Astrocyte (in vitro differentiated cells and primary cell): ENCODE results near the gene ALG14. TPM values are rescaled to one million over a fixed set of nuclear protein-coding genes. Genes with fewer than 3 reads are reported as not detected.
A peak's percentile ranks its signal among the peaks of the same experiment; 100 is the strongest.

Experiments used
- DNase-seq: peaks from one replicate; pipeline ENCODE4 v3.0.0-alpha.2; 2010; ENCODE audit warnings: low read depth
- FAIRE-seq: peaks from 2 replicates; lab custom pipeline; 2011; peaks lifted over from hg19 to GRCh38; lab: Jason Lieb, UNC
- H2AFZ ChIP-seq: 2 replicates; pipeline ENCODE4 v1.6.0; 2012; ENCODE audit warnings: low read depth, low read length, inconsistent platforms
- H3K27ac ChIP-seq: 2 replicates; pipeline ENCODE4 v1.5.1; 2011; ENCODE audit warnings: low read depth, low read length, inconsistent platforms
- H3K27me3 ChIP-seq: 2 replicates; pipeline ENCODE4 v1.6.0; 2011; ENCODE audit warnings: low read length, inconsistent platforms; ENCODE audit not compliant: insufficient read depth
- H3K36me3 ChIP-seq: 2 replicates; pipeline ENCODE4 v1.5.1; 2011; ENCODE audit warnings: low read length, inconsistent platforms; ENCODE audit not compliant: insufficient read depth
- H3K4me1 ChIP-seq: 2 replicates; pipeline ENCODE4 v1.5.1; 2011; ENCODE audit warnings: low read length, inconsistent platforms; ENCODE audit not compliant: insufficient read depth
- H3K4me2 ChIP-seq: 2 replicates; pipeline ENCODE4 v1.6.0; 2012; ENCODE audit warnings: low read length, inconsistent platforms
- H3K4me3 ChIP-seq: 2 replicates; pipeline ENCODE4 v1.5.1; 2011; ENCODE audit warnings: low read depth, mild to moderate bottlenecking, low read length, inconsistent platforms; ENCODE audit not compliant: insufficient read depth
- H3K79me2 ChIP-seq: 2 replicates; pipeline ENCODE4 v1.6.0; 2012; ENCODE audit warnings: mild to moderate bottlenecking, low read length, inconsistent platforms; ENCODE audit not compliant: insufficient read depth
- H3K9ac ChIP-seq: 2 replicates; pipeline ENCODE4 v1.6.0; 2012; ENCODE audit warnings: mild to moderate bottlenecking, low read length, inconsistent platforms
- H3K9me3 ChIP-seq: 2 replicates; pipeline ENCODE4 v1.5.1; 2012; ENCODE audit warnings: low read depth, mild to moderate bottlenecking, low read length, inconsistent platforms; ENCODE audit not compliant: insufficient read depth
- H4K20me1 ChIP-seq: 2 replicates; pipeline ENCODE4 v1.6.0; 2012; ENCODE audit warnings: low read length, inconsistent platforms; ENCODE audit not compliant: insufficient read depth
- H3K27ac Mint-ChIP-seq: one replicate; pipeline ENCODE4 v1.8.0; 2021; ENCODE audit warnings: mild to moderate bottlenecking, mixed read lengths; ENCODE audit not compliant: unreplicated experiment
- H3K27me3 Mint-ChIP-seq: one replicate; pipeline ENCODE4 v1.8.0; 2021; ENCODE audit warnings: low read depth, mixed read lengths; ENCODE audit not compliant: unreplicated experiment
- H3K36me3 Mint-ChIP-seq: one replicate; pipeline ENCODE4 v1.8.0; 2021; ENCODE audit warnings: low read depth, mixed read lengths; ENCODE audit not compliant: unreplicated experiment
- H3K4me1 Mint-ChIP-seq: one replicate; pipeline ENCODE4 v1.8.0; 2021; ENCODE audit warnings: low read depth, mixed read lengths; ENCODE audit not compliant: unreplicated experiment
- H3K4me3 Mint-ChIP-seq: one replicate; pipeline ENCODE4 v1.8.0; 2021; ENCODE audit warnings: mild to moderate bottlenecking, moderate library complexity, mixed read lengths; ENCODE audit not compliant: unreplicated experiment
- H3K9me3 Mint-ChIP-seq: one replicate; pipeline ENCODE4 v1.8.0; 2021; ENCODE audit warnings: mild to moderate bottlenecking, mixed read lengths; ENCODE audit not compliant: unreplicated experiment
- EZH2 ChIP-seq: IDR thresholded peaks from 2 replicates; pipeline ENCODE4 v1.6.1; 2012; ENCODE audit warnings: mild to moderate bottlenecking, low read length, inconsistent platforms; ENCODE audit not compliant: insufficient read depth
- total RNA-seq: library from RNA; stranded (reverse); gene quantifications from 2 replicates; pipeline ENCODE4 v1.2.1, GENCODE V29; 2021
- TF ChIP-seq, protein P1 (sequence below): IDR thresholded peaks from 2 replicates; pipeline ENCODE4 v1.5.1; 2011; ENCODE audit warnings: low read depth, mild to moderate bottlenecking, inconsistent platforms, low read length, moderate library complexity; ENCODE audit not compliant: insufficient read depth

Gene ALG14
- total RNA-seq, 1 donor from 2014 or later = 6.9 TPM

DNA sequence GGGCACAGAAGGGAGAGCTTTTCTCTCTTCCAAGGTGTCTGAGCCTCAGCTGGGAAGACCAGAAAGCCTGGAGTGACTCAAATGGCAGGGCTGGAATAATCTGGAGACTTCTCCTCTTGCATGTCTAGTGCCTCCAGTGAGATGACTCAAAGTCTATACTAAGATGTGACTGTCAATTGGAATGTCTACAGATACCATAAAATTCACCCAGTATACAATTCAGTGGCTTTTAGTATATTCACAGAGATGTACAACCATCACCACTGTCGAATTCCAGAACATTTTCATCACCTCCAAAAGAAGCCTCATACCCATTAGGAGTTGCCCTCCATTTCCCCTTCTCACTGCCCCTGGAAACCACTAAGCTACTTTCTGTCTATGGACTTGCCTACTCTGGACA lies 97.9 kb downstream of the ALG14 start:
- peak overlapping the region; percentile 67 for H3K4me2 ChIP-seq
- no peak overlapping the region for H2AFZ ChIP-seq
- H3K4me1 ChIP-seq = peaks cover 27% of the 10 kb centered on the region
- no peak overlapping the region for H3K4me3 Mint-ChIP-seq
- H3K79me2 ChIP-seq = no peaks in the 10 kb centered on the region
- no peak for TF ChIP-seq EZH2
- TF ChIP-seq, protein P1, sequence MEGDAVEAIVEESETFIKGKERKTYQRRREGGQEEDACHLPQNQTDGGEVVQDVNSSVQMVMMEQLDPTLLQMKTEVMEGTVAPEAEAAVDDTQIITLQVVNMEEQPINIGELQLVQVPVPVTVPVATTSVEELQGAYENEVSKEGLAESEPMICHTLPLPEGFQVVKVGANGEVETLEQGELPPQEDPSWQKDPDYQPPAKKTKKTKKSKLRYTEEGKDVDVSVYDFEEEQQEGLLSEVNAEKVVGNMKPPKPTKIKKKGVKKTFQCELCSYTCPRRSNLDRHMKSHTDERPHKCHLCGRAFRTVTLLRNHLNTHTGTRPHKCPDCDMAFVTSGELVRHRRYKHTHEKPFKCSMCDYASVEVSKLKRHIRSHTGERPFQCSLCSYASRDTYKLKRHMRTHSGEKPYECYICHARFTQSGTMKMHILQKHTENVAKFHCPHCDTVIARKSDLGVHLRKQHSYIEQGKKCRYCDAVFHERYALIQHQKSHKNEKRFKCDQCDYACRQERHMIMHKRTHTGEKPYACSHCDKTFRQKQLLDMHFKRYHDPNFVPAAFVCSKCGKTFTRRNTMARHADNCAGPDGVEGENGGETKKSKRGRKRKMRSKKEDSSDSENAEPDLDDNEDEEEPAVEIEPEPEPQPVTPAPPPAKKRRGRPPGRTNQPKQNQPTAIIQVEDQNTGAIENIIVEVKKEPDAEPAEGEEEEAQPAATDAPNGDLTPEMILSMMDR = no peak
- H3K27me3 Mint-ChIP-seq = no peaks in the 10 kb centered on the region
- H3K27ac ChIP-seq = peak overlapping the region; percentile 93
- H3K4me3 ChIP-seq = no peak overlapping the region
- H3K27ac Mint-ChIP-seq = peak overlapping the region; percentile 76
- peaks cover 40% of the 10 kb centered on the region for H3K4me1 Mint-ChIP-seq
- no peaks in the 10 kb centered on the region for H3K9me3 ChIP-seq
- peak; percentile 96 for FAIRE-seq
- H3K36me3 Mint-ChIP-seq = no peaks in the 10 kb centered on the region
- peak overlapping the region; percentile 70 for H3K9ac ChIP-seq
- peak; percentile 91 for DNase-seq
- H4K20me1 ChIP-seq = no peaks in the 10 kb centered on the region
- no peaks in the 10 kb centered on the region for H3K36me3 ChIP-seq
- no peaks in the 10 kb centered on the region for H3K27me3 ChIP-seq
- peaks cover 5% of the 10 kb centered on the region for H3K9me3 Mint-ChIP-seq

DNA sequence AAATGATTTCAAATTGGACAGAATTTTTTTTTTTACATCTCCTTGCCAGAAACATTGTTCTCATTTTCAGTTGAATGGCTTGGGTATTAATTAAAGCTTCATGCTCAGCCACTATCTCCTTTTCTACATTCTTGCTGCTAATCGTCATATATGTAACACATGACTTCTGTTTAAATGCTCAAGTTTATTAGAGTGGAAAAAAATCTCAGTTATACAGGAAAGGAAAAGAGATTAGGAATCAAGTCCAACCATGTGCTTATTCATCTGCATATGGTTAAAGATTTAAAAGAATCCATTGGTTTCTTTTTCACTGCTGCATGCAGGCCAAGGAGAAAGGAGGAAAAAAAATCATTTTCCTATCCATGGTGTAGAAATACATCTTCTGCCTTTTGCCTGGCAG lies 98.5 kb downstream of the ALG14 start:
- no peaks in the 10 kb centered on the region for H3K9me3 ChIP-seq
- peak overlapping the region; percentile 70 for H3K9ac ChIP-seq
- H3K36me3 Mint-ChIP-seq = no peaks in the 10 kb centered on the region
- peak overlapping the region; percentile 67 for H3K4me2 ChIP-seq
- no peaks in the 10 kb centered on the region for H3K79me2 ChIP-seq
- no peak overlapping the region for H2AFZ ChIP-seq
- no peak overlapping the region for H3K4me3 Mint-ChIP-seq
- peaks cover 5% of the 10 kb centered on the region for H3K9me3 Mint-ChIP-seq
- H3K27ac Mint-ChIP-seq = peak overlapping the region; percentile 76
- H3K27me3 ChIP-seq = no peaks in the 10 kb centered on the region
- peaks cover 35% of the 10 kb centered on the region for H3K4me1 Mint-ChIP-seq
- no peaks in the 10 kb centered on the region for H3K36me3 ChIP-seq
- DNase-seq (peak; percentile 89), FAIRE-seq (no peak)
- no peak overlapping the region for H3K4me3 ChIP-seq
- H3K27ac ChIP-seq = peak overlapping the region; percentile 93
- H4K20me1 ChIP-seq = no peaks in the 10 kb centered on the region
- H3K4me1 ChIP-seq = peaks cover 27% of the 10 kb centered on the region
- TF ChIP-seq EZH2 = no peak
- TF ChIP-seq, protein P1 = no peak
- no peaks in the 10 kb centered on the region for H3K27me3 Mint-ChIP-seq

DNA sequence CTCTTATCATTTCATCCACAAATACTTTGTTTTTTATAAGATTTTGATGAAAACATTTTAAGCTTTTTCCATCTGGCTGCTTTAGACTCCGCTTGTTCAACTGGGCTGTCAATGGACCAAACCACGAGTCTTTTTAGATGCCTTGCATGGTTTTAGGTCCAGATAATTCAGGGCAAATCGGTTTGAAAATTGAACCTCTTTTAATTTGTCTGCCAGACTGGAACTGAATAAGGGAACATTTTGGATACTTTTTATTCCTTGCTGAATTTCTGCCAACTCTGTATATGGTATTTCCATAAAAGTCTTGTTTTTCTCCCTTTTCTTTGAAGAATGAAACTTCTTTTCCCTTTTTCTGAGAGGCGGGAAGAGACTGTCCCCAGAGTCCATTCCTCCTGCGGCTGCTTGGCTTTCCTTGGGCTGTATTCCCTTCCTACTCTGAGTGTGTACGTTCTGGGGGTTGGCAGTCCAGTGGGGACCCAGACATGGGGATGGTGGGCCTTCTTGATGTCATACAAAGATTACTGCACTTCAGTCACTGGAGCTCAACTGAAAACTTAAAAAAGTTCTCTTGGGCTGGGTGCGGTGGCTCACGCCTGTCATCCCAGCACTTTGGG lies 99.3 kb downstream of the ALG14 start:
- H3K27ac ChIP-seq = peak overlapping the region; percentile 12
- TF ChIP-seq, protein P1 = no peak
- no peak for TF ChIP-seq EZH2
- Mint-ChIP-seq H3K4me1 (peaks cover 34% of the 10 kb centered on the region), H3K27ac (peak overlapping the region; percentile 76), H3K4me3 (no peak overlapping the region), H3K9me3 (peaks cover 5% of the 10 kb centered on the region), H3K27me3 (no peaks in the 10 kb centered on the region), H3K36me3 (no peaks in the 10 kb centered on the region)
- no peak overlapping the region for H3K4me2 ChIP-seq
- H2AFZ ChIP-seq = no peak overlapping the region
- no peaks in the 10 kb centered on the region for H3K36me3 ChIP-seq
- no peaks in the 10 kb centered on the region for H3K9me3 ChIP-seq
- peak; percentile 65 for DNase-seq
- no peaks in the 10 kb centered on the region for H3K79me2 ChIP-seq
- peak; percentile 52 for FAIRE-seq
- H4K20me1 ChIP-seq = no peaks in the 10 kb centered on the region
- H3K27me3 ChIP-seq = no peaks in the 10 kb centered on the region
- peaks cover 27% of the 10 kb centered on the region for H3K4me1 ChIP-seq
- no peak overlapping the region for H3K4me3 ChIP-seq
- no peak overlapping the region for H3K9ac ChIP-seq
